Suprapubic skin (tissue), 4 donors: Measurements from ENCODE around the gene MAP7. TPM values are rescaled to one million over a fixed set of nuclear protein-coding genes. Genes with fewer than 3 reads are reported as not detected.
A peak's percentile ranks its signal among the peaks of the same experiment; 100 is the strongest.

Source experiments
- DNase-seq, 2 donors: peaks; one replicate each; pipeline ENCODE4 v3.0.0-alpha.2; 2019; ENCODE audit warnings: low spot score in 2 of 2
- H3K27ac ChIP-seq: fragments of 200-600 bp; sonication (generic); one replicate; pipeline ENCODE4 v1.5.1; 2019
- H3K27me3 ChIP-seq: fragments of 200-600 bp; sonication (generic); one replicate; pipeline ENCODE4 v1.5.1; 2019
- H3K36me3 ChIP-seq: fragments of 200-600 bp; sonication (generic); one replicate; pipeline ENCODE4 v1.5.1; 2019
- H3K4me1 ChIP-seq: fragments of 200-600 bp; sonication (generic); one replicate; pipeline ENCODE4 v1.5.1; 2019
- H3K4me3 ChIP-seq: fragments of 200-600 bp; sonication (generic); one replicate; pipeline ENCODE4 v1.5.1; 2019; ENCODE audit warnings: mild to moderate bottlenecking
- H3K9me3 ChIP-seq: fragments of 200-600 bp; sonication (generic); one replicate; pipeline ENCODE4 v1.5.1; 2019
- EP300 ChIP-seq: sonication (generic); formaldehyde crosslinking; IDR thresholded peaks from one replicate; pipeline ENCODE4 v1.6.1; 2017; ENCODE audit warnings: antibody characterized with exemption
- POLR2A ChIP-seq, 2 donors: fragments of 450-650 bp; IDR thresholded peaks; one replicate each; pipeline ENCODE4 v1.6.1; 2017; ENCODE audit warnings: antibody characterized with exemption in 2 of 2, mild to moderate bottlenecking in 2 of 2, moderate library complexity in 2 of 2
- POLR2AphosphoS5 ChIP-seq, 3 donors: sonication (generic); formaldehyde crosslinking; IDR thresholded peaks; one replicate each; pipeline ENCODE4 v1.6.1; 2017; ENCODE audit warnings: antibody characterized with exemption in 3 of 3
- WGBS: methylation state at CpG from one replicate; pipeline ENCODE4 v1.1.5; 2018; 5-methylcytosine and 5-hydroxymethylcytosine counted together
- total RNA-seq, 4 donors: library from RNA; depleted of rRNA; stranded (reverse); fragments of >200 nt; gene quantifications; one replicate each; pipeline ENCODE4 v1.1.0, GENCODE V29; 2016
- TF ChIP-seq, protein P1 (sequence below), 2 donors: fragments of 200-600 bp in 1 of 2; fragments of 450-650 bp in 1 of 2; sonication (generic) in 1 of 2; IDR thresholded peaks; one replicate each; pipeline ENCODE4 v1.5.1; 2016 to 2019; ENCODE audit warnings: antibody characterized with exemption in 2 of 2, mild to moderate bottlenecking in 1 of 2, moderate library complexity in 1 of 2

Gene MAP7
- total RNA-seq, 4 donors from 2014 or later = 25.9 to 41.0 (median 28.8) TPM

DNA sequence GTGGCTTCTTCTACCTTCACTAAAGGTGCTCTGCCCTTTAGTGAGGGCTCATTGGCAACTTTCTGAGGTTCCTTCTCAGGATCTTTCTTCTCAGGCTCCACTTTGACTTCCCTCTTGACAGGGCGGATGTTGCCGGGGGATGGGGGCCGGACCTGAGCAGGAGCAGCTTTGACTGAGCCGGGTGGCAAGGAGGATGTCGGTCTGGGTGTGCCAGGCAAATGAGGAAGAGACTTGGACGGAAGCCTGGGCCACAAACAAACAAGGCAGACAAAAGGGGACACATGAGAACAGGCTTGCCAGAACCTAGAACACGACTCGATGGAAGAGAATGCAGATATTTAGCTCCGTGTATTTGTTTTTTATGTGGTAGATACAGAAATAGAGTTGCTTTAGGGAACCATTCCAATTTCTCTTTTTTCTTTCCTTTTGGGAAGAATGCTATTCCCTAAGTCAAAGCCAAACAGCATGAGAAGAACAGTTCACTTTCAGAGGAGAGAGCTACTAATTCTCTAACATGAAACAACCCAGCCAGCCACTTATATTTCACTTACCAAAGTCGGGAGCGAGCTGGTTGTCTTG, 184.4 kb downstream of the MAP7 start:
- Histone ChIP-seq H3K9me3 (no peaks in the 10 kb centered on the region), H3K36me3 (peaks cover 21% of the 10 kb centered on the region), H3K27ac (no peak overlapping the region), H3K4me3 (no peak overlapping the region), H3K4me1 (no peaks in the 10 kb centered on the region), H3K27me3 (no peaks in the 10 kb centered on the region)
- 56% methylated on average over 11 of the region's 11 CpGs for WGBS
- TF ChIP-seq, protein P1, sequence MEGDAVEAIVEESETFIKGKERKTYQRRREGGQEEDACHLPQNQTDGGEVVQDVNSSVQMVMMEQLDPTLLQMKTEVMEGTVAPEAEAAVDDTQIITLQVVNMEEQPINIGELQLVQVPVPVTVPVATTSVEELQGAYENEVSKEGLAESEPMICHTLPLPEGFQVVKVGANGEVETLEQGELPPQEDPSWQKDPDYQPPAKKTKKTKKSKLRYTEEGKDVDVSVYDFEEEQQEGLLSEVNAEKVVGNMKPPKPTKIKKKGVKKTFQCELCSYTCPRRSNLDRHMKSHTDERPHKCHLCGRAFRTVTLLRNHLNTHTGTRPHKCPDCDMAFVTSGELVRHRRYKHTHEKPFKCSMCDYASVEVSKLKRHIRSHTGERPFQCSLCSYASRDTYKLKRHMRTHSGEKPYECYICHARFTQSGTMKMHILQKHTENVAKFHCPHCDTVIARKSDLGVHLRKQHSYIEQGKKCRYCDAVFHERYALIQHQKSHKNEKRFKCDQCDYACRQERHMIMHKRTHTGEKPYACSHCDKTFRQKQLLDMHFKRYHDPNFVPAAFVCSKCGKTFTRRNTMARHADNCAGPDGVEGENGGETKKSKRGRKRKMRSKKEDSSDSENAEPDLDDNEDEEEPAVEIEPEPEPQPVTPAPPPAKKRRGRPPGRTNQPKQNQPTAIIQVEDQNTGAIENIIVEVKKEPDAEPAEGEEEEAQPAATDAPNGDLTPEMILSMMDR (IDR thresholded peaks at IDR 0.05) = no peak
- TF ChIP-seq POLR2A (IDR thresholded peaks at IDR 0.05) (no peak), POLR2AphosphoS5 (IDR thresholded peaks at IDR 0.05) (no peak), EP300 (no peak)
- DNase-seq = peak; percentile 69 to 84

DNA sequence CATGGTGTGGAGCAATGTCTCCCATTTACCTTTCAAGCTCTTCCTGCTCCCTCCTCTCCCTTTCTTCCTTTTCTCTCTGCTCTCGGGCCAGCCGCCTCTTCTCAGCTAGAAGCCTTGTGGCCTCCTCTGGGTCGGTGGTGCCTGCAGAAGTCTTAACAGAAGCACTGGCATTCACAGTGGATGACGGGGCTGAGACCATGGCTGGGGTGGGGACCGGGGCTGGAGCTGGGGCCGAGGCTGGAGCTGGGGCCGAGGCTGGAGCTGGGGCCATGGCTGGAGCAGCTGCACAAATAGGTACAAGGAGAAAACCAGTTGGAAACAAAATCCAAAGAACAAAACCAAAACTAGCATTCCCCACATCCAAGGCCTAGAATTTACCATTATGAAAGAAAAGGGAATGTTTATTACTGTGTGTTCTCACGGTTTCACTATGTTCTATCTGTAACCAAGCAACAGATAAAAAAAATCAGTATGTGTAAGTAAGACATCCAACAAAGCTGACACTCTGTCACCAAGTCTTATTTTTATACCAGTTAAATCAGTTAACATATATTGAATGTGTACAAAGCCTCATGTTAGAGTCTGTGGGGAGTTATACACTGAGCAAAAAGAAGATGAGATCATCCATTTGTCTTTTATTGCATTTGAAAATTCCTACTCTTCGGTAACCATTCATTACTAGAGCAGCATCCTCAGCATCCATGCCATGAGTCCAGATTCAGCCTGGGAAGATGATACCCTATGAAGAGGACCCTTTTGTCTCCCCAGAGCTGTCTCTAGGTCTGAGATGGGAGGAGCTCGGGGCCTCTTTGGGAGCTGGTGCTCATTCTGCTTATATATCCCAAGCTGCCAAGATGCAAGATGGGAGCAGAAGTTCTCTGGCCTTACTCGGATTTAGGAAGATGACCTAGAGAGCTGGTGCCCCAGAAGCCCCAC, 187.5 kb downstream of the MAP7 start:
- no peaks in the 10 kb centered on the region for H3K4me1 ChIP-seq
- no peak overlapping the region for H3K27ac ChIP-seq
- DNase-seq = no peak
- H3K4me3 ChIP-seq = no peak overlapping the region
- no peaks in the 10 kb centered on the region for H3K27me3 ChIP-seq
- TF ChIP-seq POLR2AphosphoS5 (IDR thresholded peaks at IDR 0.05) (no peak), POLR2A (IDR thresholded peaks at IDR 0.05) (no peak), EP300 (no peak)
- TF ChIP-seq, protein P1 (IDR thresholded peaks at IDR 0.05) = no peak
- no peaks in the 10 kb centered on the region for H3K9me3 ChIP-seq
- WGBS = 93% methylated on average over 11 of the region's 11 CpGs
- H3K36me3 ChIP-seq = peaks cover 39% of the 10 kb centered on the region

DNA sequence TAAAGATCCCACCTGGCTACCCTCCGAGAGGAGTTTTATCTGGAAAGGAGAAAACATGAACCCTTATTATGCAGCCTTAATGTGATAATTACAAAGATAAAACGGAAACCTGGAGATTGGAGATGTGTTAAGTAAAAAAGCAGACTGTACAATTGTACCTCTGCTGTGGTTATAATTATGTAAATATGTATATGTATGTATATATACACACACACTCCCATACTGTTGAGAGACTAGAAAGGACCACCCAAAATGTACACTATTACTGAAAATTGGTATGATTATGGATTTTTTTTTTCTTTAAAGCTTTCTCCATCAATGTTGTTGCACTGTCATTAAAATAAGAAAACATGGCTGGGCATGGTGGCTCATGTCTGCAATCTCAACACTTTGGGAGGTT, 188.4 kb downstream of the MAP7 start:
- DNase-seq = no peak
- no peaks in the 10 kb centered on the region for H3K9me3 ChIP-seq
- no peak overlapping the region for H3K27ac ChIP-seq
- WGBS = 96% methylated on average over 2 of the region's 2 CpGs
- no peak overlapping the region for H3K4me3 ChIP-seq
- H3K36me3 ChIP-seq = peaks cover 39% of the 10 kb centered on the region
- TF ChIP-seq POLR2AphosphoS5 (IDR thresholded peaks at IDR 0.05) (no peak), POLR2A (IDR thresholded peaks at IDR 0.05) (no peak), EP300 (no peak)
- TF ChIP-seq, protein P1 (IDR thresholded peaks at IDR 0.05) = no peak
- no peaks in the 10 kb centered on the region for H3K4me1 ChIP-seq
- H3K27me3 ChIP-seq = no peaks in the 10 kb centered on the region

DNA sequence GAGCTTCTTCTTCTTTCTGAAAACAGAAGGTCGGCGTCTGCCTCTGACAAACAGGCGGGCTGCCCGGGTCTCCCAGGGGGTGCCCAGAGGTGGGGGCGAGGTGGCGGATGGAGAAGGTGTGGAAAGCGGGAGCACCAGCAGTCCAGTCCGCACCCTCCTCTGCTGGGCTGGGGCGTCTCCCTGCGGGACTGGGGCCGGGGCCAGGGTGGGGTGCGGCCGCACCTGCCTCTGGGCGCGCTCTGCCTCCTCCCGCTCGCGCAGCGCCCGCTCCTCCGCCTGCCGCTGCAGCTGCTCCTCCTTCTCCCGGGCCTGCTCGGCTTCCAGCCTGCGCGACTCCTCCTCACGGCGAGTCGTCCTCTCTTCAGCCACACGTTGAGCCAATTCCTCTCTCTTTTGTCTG, 189.4 kb downstream of the MAP7 start:
- Histone ChIP-seq H3K27ac (no peak overlapping the region), H3K9me3 (no peaks in the 10 kb centered on the region), H3K27me3 (no peaks in the 10 kb centered on the region), H3K36me3 (peaks cover 48% of the 10 kb centered on the region), H3K4me1 (no peaks in the 10 kb centered on the region), H3K4me3 (no peak overlapping the region)
- no peak for DNase-seq
- 93% methylated on average over 30 of the region's 30 CpGs for WGBS
- TF ChIP-seq POLR2AphosphoS5 (IDR thresholded peaks at IDR 0.05) (no peak), EP300 (no peak), POLR2A (IDR thresholded peaks at IDR 0.05) (no peak)
- TF ChIP-seq, protein P1 (IDR thresholded peaks at IDR 0.05) = no peak

DNA sequence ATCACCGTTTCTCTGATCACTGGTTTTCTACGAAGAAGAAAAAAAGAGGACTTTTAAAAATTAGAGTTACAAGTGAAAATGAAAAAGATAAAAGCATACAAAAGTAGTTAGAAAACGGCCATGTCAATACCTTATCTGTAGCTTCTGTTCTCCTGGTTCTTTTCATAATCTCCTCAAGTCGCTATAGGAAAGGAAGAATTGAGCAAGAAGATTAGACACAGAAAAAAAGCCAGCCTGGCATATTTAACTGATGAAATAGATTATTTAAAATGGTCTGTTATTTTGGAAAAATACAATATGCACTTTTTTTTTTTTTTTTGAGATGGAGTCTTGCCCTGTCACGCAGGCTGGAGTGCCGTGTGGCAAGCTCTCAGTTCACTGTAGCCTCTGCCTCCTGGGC, 190.4 kb downstream of the MAP7 start:
- WGBS = 80% methylated on average over 6 of the region's 6 CpGs
- DNase-seq = no peak
- Histone ChIP-seq H3K4me3 (no peak overlapping the region), H3K9me3 (no peaks in the 10 kb centered on the region), H3K36me3 (peaks cover 49% of the 10 kb centered on the region), H3K27ac (no peak overlapping the region), H3K27me3 (no peaks in the 10 kb centered on the region), H3K4me1 (no peaks in the 10 kb centered on the region)
- TF ChIP-seq, protein P1 (IDR thresholded peaks at IDR 0.05) = no peak
- no peak for TF ChIP-seq POLR2A (IDR thresholded peaks at IDR 0.05)
- no peak for TF ChIP-seq POLR2AphosphoS5 (IDR thresholded peaks at IDR 0.05)
- TF ChIP-seq EP300 = no peak
